Right lobe of liver (tissue), 4 donors: ENCODE data around the gene RPS6KA5.
A peak's percentile ranks its signal among the peaks of the same experiment; 100 is the strongest.

Experiments used
- POLR2A ChIP-seq: fragments of 450-650 bp; IDR thresholded peaks from one replicate; pipeline ENCODE4 v1.6.1; 2017; ENCODE audit warnings: antibody characterized with exemption, mild to moderate bottlenecking
- TF ChIP-seq, protein P1 (sequence below), 4 donors: fragments of 200-600 bp in 3 of 4; fragments of 450-650 bp in 1 of 4; IDR thresholded peaks; one replicate each; pipeline versions ENCODE4 v1.5.1 to v1.8.0; 2016 to 2022; ENCODE audit warnings: antibody characterized with exemption in 4 of 4, mild to moderate bottlenecking in 2 of 4
- donor health status: DM: no; HTN: no; CAD: no.
- donor health status: DM: no; HTN: no; CAD: no.
- donor health status: DM: no; HTN: yes; CAD: no.

DNA sequence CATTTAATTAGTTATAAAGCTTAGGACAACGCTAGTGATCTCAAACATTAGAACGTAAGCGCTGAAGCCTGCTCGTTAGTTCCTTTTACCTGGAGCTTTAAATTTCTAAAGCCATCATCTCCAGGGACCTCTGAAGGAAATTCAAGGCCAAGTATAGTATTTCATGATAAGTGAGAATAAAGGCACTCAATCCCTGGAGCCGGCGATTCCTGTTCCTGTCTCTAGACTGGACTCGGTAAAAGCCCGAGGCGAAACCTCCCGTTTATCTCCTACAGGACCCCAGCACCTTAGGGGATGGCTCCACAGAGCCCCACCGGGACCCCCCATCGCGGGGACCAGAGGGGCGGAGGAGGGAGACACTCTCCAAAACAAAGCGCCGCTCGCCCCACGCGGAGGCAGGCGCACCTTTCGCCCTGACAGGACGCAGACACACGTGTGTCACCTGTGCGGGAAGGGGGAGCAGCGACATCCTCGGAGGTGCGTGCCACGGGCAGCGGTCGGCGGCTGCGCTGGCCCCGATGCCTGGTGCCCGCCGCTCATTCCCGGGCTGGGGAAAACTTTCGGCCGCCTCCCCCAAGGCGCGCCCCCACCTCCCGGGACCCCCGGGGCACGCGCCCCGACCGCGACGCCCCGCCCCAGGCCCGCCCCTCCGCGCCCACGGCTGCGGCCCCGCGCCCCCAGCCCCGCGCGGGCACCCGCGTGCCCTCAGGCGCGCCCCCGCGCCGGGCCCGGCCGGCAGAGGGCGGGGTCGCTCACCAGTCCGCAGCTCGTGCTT is 678 bp downstream of the RPS6KA5 start:
- TF ChIP-seq, protein P1, sequence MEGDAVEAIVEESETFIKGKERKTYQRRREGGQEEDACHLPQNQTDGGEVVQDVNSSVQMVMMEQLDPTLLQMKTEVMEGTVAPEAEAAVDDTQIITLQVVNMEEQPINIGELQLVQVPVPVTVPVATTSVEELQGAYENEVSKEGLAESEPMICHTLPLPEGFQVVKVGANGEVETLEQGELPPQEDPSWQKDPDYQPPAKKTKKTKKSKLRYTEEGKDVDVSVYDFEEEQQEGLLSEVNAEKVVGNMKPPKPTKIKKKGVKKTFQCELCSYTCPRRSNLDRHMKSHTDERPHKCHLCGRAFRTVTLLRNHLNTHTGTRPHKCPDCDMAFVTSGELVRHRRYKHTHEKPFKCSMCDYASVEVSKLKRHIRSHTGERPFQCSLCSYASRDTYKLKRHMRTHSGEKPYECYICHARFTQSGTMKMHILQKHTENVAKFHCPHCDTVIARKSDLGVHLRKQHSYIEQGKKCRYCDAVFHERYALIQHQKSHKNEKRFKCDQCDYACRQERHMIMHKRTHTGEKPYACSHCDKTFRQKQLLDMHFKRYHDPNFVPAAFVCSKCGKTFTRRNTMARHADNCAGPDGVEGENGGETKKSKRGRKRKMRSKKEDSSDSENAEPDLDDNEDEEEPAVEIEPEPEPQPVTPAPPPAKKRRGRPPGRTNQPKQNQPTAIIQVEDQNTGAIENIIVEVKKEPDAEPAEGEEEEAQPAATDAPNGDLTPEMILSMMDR (IDR thresholded peaks at IDR 0.05): peak in 2 of 4 donors; percentile 18 to 36
- no peak for TF ChIP-seq POLR2A
